K562 (cell line): ENCODE results near the gene ASPG.

Experiments
- FOXJ2 ChIP-seq: fragments of 200-800 bp; sonication (Bioruptor generic); IDR thresholded peaks from 2 replicates; pipeline ENCODE4 v1.6.1; 2016; ENCODE audit warnings: missing genetic modification characterization, missing compliant biosample characterization
- GMEB1 ChIP-seq: fragments of 250-450 bp; sonication (Bioruptor Pico); IDR thresholded peaks from 2 replicates; pipeline ENCODE4 v1.4.0; 2020; ENCODE audit warnings: mild to moderate bottlenecking
- MXI1 ChIP-seq: IDR thresholded peaks from 2 replicates; pipeline ENCODE4 v1.6.1; 2011; ENCODE audit warnings: low read depth, mild to moderate bottlenecking, improper control_type of control experiment, low read length
- ZBTB26 ChIP-seq: fragments of 450-650 bp; formaldehyde crosslinking; IDR thresholded peaks from 2 replicates; pipeline ENCODE4 v1.4.0; 2022; ENCODE audit warnings: missing genetic modification characterization
- ZNF766 ChIP-seq: fragments of 200-800 bp; sonication (Bioruptor generic); conservative IDR thresholded peaks from 2 replicates; pipeline ENCODE4 v1.6.1; 2016; ENCODE audit warnings: missing genetic modification characterization, missing compliant biosample characterization

GRCh38 chr14:104036212-104036611 lies 49.3 kb upstream of the ASPG start:
- no peak for TF ChIP-seq MXI1
- no peak for TF ChIP-seq FOXJ2 (tag)
- TF ChIP-seq ZNF766 (CRISPR knock-in tag): no peak
- TF ChIP-seq ZBTB26: no peak
- TF ChIP-seq GMEB1 (CRISPR knock-in tag): no peak
